Left renal cortex interstitium (tissue), 4 donors: ENCODE results near the gene MS4A4A. TPM values are rescaled to one million over a fixed set of nuclear protein-coding genes. Genes with fewer than 3 reads are reported as not detected.

Experiments used
- DNase-seq, 4 donors: peaks; one replicate each; pipeline ENCODE4 v3.0.0-alpha.2; 2013; ENCODE audit warnings: low read depth in 4 of 4, low spot score in 2 of 4, missing footprints in 1 of 4
- polyA plus RNA-seq, 4 donors: library from polyadenylated mRNA; unstranded; fragments of 120-200 nt; gene quantifications; one replicate each; pipeline ENCODE4 v1.2.1, GENCODE V29; 2013; ENCODE audit not compliant: insufficient read length in 4 of 4

Gene MS4A4A
- polyA plus RNA-seq, 4 donors, result 4.6 to 7.8 (median 6.3) TPM

DNA sequence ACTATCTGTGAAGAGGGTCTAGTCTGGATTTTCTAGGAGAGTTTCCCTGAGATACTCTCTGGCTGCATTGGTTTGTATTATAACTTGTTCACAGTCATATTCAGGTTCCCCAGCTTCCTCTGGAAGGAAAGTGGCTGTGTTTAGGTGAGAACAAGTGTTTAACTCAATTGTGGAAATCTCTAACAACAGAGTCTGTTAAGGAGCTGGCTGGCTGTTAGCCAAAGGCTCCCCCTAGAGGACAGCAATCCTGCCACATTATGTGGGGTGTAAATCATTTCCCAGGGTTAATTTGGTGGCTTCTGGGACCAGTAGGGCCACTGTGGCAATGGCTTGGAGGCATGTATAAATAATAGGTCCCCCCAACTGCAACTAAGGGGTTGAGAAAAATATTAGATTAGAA, 65.0 kb downstream of the MS4A4A start:
- no peak for DNase-seq

DNA sequence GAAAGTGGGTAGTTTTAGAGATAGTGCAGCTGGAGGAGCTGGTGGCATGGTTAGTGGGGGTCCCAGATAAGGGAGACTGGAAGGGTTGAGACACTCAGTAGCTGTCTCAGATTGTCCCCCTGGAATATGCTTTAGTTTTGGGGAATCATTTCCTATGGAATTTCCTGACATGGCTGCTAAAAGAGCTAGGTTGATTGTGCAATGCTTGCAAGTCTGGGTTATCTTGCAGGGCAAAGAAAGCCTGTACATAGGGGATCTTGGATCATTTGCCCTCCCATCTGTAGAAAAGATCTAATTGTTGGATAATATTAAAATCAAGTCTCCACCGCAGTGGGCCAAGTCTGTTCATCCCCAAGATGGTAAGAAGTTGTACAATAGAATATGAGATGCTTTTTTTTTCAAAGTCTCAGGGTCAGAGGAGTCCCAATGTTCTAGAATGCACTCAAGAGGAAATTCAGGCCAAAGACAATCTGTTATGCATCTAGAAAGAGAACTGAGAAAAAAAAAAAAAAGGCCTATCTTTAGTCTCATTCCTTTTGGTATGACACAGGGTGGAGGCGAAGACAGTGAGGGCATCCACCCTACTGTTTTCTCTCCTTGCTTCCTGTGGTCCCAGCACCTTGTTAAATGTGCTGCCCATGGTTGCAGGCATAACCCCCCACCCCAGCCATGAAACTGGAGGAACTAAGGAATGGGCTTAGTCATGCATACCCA, 66.8 kb downstream of the MS4A4A start:
- no peak for DNase-seq

GRCh38 chr11:60348116-60348515, 67.7 kb downstream of the MS4A4A start:
- DNase-seq, result no peak

DNA sequence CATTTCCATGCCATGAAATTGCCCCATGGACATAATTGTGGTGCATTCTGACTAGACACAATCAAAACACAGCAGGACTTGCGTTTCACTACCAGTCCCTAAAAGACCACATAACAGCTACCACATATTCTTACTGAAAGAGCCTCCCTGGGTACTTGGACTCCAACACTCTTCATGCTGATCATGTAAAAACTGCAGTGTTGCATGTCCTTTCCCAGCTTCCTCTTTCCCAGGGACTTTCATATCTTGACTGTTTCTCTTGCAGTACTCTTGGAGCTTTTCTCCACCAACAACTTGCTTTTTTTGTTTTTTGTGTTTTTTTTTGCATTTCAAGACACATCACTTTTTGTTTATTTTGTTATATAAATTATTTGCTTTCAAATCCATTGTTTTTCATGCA, 69.5 kb downstream of the MS4A4A start:
- no peak for DNase-seq

DNA sequence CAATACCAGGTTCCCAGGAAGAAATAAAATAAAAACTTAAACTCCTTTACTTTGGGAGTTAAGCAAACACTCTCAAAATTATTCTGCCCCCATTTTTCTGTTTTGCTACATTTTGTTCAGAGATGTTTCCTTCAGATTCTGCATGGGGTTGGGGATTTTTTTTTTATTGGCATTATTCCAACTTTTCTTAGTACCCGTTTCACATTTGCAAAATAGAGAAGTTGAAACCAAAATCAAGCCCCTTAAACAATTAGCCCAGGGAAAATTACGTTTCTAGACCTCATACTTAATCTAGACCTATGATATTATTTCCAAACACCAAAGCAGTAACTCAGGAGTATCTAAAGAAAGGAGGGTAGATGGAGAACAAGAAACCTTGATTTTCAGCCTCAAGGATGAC, 77.3 kb downstream of the MS4A4A start:
- no peak for DNase-seq

Other genes with a start within 250 kb of the MS4A4A start
- gene OOSP2, start 240.3 kb upstream of the MS4A4A start, polyA plus RNA-seq, result not detected
- gene MS4A3, start 224.0 kb upstream of the MS4A4A start, polyA plus RNA-seq, result 1 to 10 TPM in 1 of 4 donors, under 1 TPM in 3; 0.19 to 1.1 (median 0.66) TPM
- under 1 TPM; 0.05 to 0.11 (median 0.09) TPM for gene MS4A2, start 192.0 kb upstream of the MS4A4A start, polyA plus RNA-seq
- 10 to 100 TPM; 10.8 to 20.2 (median 15.0) TPM for gene MS4A6A, start 97.6 kb upstream of the MS4A4A start, polyA plus RNA-seq
- 1 to 10 TPM in 2 of 4 donors, under 1 TPM in 2; 0.92 to 1.4 (median 1.0) TPM for gene MS4A4E, start 37.5 kb upstream of the MS4A4A start, polyA plus RNA-seq
- gene MS4A6E, start 46.6 kb downstream of the MS4A4A start, polyA plus RNA-seq, result not detected
- gene MS4A7, start 97.9 kb downstream of the MS4A4A start, polyA plus RNA-seq, result 10 to 100 TPM in 1 of 4 donors, 1 to 10 TPM in 3; 1.8 to 12.0 (median 4.9) TPM
- under 1 TPM; 0.13 to 0.42 (median 0.32) TPM for gene MS4A14, start 115.8 kb downstream of the MS4A4A start, polyA plus RNA-seq
- not detected for gene MS4A5, start 148.9 kb downstream of the MS4A4A start, polyA plus RNA-seq
- gene MS4A1, start 175.2 kb downstream of the MS4A4A start, polyA plus RNA-seq, result under 1 TPM; 0.30 to 0.73 (median 0.41) TPM
- not detected for gene MS4A12, start 212.1 kb downstream of the MS4A4A start, polyA plus RNA-seq
- not detected for gene MS4A13, start 234.7 kb downstream of the MS4A4A start, polyA plus RNA-seq